Pulmonary artery endothelial cell (primary cell): ENCODE measurements around the gene MALRD1. TPM values are rescaled to one million over a fixed set of nuclear protein-coding genes. Genes with fewer than 3 reads are reported as not detected.
"Not testable (repeated sequence)": the region's sequence is repeated elsewhere in the genome, so short reads cannot be mapped to it uniquely, and the experiment has no call there.

Source experiments
- DNase-seq: peaks from one replicate; pipeline ENCODE4 v3.0.0-alpha.2; 2011; ENCODE audit warnings: low read depth, low spot score
- total RNA-seq: library from RNA; depleted of rRNA; stranded (reverse); fragments of >200 nt; gene quantifications from 2 replicates; pipeline ENCODE4 v1.2.3, GENCODE V29; 2014

MALRD1 gene
- total RNA-seq, 1 donor from 2014 or later, result not detected

GRCh38 chr10:19769826-19770225 is 721.2 kb downstream of the MALRD1 start:
- not testable (repeated sequence) for DNase-seq

- DNase-seq, result no peak
Observed at GRCh38 chr10:19772972-19773371, 724.4 kb downstream of the MALRD1 start.

DNA sequence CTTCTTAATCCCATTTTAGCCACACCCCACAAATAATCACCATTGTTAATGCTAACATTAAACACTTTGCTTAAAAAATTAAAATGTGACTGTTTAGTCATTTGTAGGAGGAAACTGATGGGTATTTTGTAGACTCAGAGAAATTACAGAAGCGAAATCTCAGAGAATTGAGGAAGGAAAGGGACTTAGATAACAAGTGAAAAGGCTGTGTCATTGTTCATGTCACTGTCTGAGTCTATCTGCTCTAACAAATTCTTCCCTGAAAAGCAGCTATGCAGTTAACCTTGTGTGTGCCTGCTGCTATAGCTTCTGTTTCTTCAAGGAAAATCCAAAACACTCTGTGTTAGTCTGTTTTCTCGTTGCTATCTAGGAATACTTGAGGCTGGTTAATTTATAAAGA is 726.7 kb downstream of the MALRD1 start:
- no peak for DNase-seq

DNA sequence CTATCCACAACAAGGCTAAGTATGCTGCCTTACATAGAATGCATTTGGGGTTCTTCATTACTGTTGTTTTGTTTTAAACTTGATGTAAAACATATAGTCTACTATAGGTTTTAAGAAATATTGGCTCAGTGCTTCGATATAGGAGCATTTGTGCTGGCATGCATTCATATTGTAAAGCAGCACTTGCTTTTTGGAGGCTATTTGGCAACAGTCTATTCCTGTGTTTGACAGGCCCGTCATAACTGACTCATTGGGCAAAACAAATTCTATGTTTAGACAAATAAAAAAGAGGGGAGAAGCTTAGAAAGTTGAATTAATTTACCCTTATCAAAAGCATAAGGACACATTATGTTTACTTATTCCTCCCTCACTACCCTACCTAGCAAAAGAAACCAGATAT is 729.2 kb downstream of the MALRD1 start:
- DNase-seq, result no peak

DNA sequence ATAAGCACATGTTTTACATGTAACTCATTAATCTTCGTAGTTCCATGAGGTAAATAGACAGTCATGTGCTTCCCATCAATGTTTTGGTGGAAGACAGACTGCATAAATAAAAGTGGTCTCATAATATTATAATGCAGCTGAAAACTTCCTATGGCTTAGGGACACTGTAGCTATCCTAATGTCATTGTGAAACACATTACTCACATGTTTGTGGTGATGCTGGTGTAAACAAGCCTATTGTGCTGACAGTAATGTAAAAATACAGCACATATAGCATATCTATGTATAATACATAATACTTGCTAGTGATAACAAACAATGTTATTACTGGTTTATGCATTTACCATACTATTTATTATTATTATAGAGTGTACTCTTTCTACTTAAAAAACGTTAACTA is 730.4 kb downstream of the MALRD1 start:
- no peak for DNase-seq

- DNase-seq, result no peak
Observed at GRCh38 chr10:19782430-19783089, 734.0 kb downstream of the MALRD1 start.

DNA sequence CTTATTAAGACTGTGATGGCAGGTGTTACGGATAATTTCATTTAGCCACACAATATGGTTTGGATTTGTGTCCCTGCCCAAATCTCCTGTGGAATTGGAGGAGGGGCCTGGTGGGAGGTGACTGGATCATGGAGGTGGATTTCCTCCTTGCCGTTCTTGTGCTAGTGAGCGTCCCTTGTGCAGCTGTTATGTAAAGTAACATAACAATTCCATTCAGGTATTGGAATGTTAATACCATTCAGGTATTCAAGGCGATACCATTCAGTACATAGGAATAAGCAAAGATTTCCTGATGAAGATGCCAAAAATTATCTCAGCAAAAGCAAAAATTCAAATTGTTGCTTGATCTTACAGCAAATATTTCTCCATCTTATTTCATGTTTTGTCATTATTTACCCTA is 735.1 kb downstream of the MALRD1 start:
- no peak for DNase-seq
